NAMALWA (cell line): Measurements from ENCODE around the gene APIP.

ENCODE experiments used
- DNase-seq: peaks from one replicate; pipeline ENCODE4 v3.0.0-alpha.2; 2015; ENCODE audit warnings: low spot score

APIP gene

GRCh38 chr11:34840736-34841386 lies 75.3 kb downstream of the APIP start:
- peak; percentile 65 for DNase-seq

DNA sequence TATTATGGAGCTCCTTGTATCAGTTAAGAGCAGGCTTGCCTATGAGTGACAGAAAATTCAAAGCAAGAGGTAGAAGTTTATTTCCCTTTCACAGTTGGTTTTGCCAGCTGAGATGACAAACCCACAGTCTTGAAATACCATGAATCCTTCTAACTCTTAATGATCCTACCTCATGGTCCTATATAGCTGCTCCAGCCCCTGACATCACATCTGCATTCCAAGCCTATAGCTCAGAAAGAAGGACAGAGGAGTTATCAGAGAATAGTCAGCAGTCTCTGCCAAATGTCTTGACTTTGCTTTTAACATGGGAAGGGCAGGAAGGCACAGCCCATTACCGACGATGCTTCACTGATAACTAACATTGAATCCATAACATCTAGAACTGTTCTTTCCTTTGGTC lies 76.2 kb downstream of the APIP start:
- DNase-seq = no peak

GRCh38 chr11:34836958-34837856 lies 79.0 kb downstream of the APIP start:
- peak; percentile 6 for DNase-seq

DNA sequence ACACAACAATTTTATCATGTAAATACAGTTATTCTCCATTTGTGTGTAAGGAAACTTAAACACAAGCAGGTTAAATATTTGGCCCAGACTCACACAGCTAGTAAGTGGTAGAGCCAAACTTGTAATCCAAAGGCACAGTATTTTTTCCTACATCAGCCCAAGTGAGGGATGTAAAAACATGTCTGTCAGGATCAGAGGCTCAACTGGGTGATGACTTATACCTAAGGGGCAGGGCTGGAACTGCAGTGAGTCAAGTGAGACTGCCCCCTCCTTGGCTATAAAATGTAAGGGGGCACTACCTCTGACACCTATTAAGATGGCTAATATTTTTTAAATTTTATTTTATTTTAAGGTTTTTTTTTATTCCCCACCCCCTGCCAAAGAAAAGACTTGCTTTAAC lies 82.6 kb downstream of the APIP start:
- DNase-seq = no peak
